T-helper 2 cell (primary cell): ENCODE data around the gene FAM174B.

ENCODE experiments used
- DNase-seq, 5 experiments: peaks; one replicate each; pipeline versions ENCODE4 v3.0.0 to v3.0.0-alpha.2; 2012 to 2022
- total RNA-seq, 2 donors: gene quantifications; one replicate each; lab custom pipeline; 2026; lab: John Stamatoyannopoulos, UW

The FAM174B gene
- 1.9 to 2.9 reads per million in 2 donors for total RNA-seq

DNA sequence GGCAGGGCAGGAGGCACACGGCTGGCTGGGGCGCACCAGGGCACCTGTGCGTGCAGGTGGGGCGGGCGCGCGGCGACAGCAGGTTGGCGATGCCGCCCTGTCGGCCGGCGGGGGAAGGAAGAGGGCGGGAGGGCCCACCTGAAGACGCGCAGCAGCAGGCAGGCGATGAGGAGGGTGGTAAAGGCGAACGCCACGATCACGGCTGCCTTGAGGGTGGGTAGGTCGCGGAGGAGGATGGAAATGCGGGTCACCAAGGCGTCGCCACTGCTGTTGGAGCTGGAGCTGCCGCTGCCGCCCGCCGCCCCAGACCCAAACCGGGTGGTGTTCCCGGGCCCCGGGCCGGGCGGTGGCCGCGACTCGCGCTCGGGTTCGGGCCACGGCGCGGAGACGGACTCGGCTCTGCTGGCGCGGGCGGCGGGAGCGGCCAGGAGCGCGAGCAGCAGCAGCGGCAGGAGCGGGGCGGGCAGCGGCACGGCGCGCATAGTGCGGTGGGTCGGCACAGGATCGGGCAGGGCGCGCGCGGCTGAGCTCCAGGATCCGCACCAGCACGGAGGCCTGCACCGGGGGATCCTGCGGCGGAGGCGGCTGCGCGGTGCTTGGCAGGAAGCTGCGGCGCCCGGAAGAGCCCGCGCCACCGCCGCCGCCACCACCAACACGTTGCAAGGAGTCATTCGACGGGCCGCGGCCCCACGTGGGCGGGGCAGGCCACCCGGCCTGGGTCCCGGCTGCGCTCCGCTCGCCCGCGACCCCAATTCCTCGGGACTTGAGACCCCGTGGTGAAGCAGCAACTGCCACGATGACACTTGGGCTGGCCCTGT is at the start of gene FAM174B:
TSS of gene FAM174B (minus strand) at position 598 of the 818 bp plus-strand sequence.
- peak in 1 of 5 experiments; percentile 78 for DNase-seq

DNA sequence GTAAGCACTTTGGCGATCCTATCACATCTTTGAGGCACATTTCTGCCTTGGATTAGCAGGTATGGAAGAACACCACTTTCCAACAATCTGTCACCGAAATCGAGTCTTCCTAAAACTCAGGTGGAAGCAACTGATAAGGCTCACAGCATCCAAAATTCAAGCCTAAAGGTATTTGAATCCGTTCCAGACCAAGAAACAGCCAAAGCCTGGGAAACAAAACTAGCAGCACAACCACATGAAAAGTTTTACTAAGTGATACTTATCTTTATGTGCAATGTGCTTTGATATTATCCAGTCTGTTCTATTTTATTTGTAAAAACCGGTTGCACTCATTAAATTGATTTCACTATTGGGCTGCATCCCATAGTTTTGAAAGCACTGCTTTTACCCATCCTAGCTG is 40.5 kb upstream of the FAM174B start:
- no peak for DNase-seq

DNA sequence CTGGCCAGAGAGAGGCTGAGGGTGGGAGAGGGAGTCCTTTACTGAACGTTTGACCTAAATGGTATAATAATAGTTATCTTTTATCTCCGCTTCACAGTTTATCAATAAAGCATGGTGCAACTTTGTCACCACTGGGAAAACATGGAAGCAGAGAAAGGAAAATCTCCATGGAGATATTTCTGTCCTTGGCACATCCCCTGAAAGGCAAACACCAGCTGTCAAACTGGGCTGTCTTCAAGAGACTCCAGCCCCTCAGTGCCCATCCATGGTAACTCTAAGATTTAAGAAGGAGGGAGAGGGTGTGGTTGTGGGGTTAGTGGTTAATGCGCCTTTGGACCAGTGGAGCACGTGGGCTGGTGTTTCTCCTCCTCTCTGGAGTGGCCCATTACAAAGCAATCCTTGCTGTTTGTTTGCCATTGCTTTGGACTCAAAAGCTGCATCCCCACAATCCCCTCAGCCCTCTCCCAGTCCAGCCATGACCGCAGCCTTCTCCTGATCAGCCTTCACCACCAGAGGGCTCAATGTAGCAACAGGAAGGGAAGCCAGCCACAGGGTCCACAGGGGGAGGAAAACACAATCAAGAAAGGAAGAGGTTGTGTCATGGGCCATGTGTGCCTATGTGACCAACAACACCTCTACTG is 38.2 kb upstream of the FAM174B start:
- no peak for DNase-seq

DNA sequence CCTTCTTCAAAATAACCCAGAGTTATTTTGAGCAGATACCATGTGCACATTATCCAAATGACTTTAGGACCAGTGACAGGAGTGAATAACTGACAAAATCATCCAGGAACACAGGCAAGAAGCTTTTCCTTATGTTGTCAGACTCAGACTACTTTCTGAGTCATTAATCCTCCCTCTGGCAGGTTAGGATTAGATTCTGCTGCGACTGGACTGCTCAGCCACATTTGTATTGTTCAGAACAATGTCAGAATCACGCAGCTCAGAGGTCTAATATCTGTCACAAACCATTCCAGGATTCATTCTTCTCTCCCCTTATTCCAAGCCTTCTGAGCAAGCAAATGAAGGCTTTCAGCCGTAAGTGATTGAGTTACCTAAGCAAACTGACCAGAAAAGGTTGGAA is 34.8 kb upstream of the FAM174B start:
- no peak for DNase-seq

DNA sequence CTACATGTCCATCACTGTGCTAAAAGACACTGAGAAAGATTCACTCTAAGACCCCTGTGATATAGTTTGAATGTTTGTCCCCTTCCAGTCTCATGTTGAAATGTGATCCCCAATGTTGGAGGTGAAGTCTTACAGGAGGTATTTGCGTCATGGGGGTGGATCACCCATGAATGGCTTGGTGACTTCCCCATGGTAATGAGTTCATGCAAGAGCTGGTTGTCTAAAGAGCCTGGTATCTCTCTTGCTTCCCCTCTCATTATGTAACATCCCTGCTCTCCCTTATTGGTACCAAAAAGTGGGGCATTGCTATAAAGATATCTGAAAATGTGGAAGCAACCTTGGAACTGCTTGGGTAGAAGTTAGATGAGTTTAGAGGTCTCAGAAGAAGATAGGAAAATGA is 32.2 kb upstream of the FAM174B start:
- no peak for DNase-seq

DNA sequence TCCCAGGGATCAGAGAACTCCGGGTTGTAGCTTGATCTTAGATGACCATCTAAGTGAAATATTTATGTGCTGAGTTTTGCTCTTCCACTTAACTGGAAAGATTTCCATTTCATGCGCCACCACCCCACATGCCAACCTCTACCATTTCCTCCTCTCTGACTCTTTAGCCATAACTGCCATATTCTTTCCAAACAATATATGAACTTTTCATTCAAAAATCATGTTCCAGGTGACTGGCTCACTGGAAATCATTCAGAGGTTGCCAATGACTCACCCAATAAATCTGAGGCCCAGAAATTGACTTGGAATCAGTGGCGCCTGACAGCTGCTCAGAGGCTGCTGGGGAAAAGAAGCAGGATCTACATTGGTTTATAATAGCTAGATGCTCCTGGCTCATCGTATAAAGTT is 31.6 kb upstream of the FAM174B start:
- DNase-seq = no peak

DNA sequence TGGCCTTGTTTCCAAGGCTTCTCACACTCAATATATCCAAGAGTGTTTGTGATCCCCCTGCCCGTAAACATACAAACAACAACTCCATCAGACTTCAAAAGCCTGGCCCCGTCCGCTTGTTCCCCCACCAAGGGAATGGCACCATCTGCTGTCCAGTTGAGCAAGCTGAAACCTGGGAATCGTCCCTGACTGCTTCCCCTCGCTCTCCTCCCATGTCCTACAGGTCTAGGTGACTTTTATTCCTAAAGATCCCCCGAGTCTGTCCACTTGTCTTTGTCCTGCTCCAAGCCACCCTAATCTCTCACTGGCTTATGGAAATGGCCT is 27.9 kb upstream of the FAM174B start:
- DNase-seq = no peak

DNA sequence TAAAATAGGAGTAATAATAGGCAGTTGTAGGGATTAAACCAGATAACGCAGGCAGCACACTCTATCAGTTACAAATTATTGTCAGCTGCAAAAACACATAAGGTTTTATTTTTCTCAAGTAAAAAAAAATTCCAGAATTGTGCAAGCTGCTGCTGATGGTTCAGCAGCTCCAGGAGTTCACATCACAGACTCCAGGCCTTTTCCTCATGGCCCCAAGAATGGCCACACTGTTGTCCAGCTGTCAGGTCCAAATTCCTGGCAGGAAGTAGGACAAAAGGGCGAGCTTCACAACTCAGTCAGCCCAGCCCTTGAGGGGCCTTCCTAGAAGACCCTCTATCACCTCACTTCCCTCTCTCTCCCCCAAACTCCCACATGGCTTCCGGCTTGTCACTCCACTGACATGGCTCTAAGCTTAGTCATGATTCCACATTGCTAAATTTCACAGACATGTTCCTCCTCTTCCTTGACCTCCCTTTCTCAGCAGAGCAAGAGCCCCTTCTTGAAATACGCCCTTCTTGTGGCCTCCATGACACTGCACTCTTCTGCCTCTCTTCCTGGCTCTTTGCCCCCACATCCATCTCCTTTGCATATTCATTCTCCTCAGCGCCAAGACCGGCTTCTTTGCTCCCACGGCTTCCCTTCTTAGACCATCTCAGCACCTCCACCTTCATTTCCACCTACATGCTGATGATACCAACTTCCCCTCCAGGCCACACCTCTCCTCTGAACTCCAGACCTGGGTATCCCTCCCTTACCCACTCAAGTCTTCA is 27.4 kb upstream of the FAM174B start:
- no peak for DNase-seq

DNA sequence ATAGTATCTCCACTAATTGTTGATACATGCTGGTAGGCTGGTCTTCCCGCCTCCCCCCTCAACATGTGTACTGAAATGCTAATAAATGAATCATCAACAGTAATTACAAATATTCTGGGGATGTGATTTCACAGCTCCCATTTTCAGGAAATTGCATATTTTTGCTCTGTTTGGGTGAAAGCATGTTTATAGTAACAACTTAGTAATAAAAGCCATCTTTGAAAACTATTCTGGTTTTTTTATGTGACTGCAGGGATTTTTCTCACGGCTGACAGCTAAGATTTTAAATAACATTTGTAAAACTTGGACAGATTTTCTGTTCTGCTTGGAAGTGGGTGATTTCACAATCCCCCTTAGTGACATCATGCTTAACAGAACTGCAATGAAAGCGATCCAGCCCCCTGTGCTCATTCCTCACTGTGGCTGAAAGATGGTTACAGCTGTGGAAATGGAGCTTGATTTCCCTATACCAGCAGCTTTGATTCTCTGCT is 25.6 kb upstream of the FAM174B start:
- DNase-seq = no peak

DNA sequence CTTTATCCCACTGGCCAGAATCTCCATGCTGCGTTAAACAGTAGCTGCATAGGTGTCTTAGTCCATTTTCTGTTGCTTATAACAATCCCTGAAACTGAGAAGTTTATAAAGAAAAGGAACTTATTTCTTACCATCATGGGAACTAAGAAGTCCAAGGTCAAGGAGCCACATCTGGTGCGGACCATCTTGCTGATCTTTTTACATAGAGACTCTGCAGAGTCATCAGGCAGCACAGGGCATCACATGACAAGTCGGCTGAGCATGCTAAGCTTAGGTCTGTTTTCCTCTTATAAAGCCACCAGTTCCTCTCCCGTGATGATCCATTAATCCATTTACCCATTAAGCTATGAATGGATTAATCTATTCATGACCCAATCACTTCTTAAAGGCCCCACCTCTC is 22.4 kb upstream of the FAM174B start:
- DNase-seq = no peak

DNA sequence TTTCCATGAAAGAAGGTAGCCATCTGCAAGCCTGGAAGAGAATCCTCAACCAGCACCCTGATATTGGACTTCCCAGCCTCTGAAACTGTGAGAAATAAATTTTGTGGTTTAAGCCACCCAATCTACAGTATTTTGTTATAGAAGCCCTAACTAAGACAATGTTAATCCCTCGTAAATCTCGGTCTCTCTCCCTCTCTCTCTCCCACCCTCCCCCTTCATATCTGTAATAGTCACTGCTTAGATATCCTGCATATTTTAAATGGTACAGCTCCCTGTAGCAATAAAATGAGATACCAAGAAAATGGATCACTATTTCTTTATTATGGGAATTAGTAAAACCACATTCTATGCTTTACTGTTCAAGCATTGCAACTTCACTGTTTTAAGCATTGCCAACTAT is 21.0 kb upstream of the FAM174B start:
- DNase-seq = no peak

DNA sequence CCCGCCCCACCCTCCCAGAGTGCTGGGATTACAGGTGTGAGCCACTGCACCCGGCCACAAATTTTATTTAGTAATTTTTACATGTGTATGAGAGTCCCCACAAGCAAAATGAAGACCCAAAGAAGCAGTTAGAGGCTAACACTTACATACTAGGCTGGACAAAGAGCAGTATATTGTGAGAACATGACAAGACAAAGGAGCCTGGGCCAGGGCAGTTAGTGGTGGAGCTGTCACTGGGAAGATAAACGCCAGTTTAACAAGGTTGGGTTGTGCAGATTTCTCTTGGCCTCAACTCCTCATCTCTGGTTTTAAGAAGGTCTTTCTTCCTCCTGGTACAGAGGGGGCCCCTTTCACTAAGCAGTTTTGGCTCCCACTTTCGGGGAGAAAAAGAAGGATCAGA is 19.9 kb upstream of the FAM174B start:
- DNase-seq = no peak

DNA sequence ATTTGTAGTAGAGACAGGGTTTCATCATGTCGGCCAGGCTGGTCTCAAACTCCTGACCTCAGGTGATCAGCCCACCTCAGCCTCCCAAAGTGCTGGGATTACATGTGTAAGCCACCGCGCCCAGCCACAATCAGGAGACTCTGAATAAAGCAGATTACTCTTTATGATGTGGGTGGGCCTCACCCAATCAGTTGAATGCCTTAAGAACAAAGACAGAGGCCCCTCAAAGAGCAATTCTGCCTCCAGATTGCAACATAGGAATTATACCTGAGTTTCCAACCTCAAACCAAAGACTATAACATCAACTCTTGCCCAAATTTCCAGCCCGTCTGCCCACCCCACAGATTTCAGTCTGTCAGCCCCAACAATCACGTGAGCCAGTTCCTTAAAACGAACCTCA is 18.8 kb upstream of the FAM174B start:
- DNase-seq = no peak

DNA sequence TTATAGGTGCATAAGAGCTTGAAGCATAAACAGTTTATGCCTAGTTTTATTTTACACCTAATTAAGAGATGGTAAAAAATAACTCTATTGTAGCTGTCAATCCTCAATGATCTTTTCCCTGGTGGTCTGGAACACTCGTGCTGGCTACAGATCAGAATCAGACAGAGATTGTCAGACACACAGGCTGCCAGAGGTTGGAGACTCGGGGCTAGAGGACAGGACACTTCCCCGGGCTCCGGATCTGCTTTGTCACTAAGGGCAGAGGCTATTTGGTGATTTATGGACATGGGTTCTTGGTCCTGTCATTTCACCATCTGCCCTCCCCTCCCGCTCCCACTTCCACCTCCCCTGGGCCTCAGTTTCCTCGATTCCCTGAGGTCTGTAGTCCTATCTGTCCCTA is 16.5 kb upstream of the FAM174B start:
- DNase-seq = no peak

DNA sequence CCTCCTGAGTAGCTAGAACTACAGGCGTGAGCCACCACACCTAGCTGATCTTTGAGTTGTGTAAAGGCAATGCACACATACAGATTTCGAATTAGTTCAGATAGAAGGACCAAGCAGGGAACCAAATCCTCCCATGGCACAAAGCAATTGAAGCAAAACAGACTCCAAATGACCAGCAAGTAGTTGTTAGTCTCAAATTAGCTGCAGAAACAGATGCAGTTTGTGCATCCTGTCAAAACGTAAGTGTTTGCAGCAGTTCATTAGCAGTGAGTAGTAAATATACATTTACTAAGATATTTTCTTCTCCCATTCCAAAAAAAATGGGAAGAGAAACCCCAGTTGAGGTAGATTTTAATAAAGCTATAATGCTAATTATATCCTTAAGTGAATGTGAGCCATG is 15.8 kb upstream of the FAM174B start:
- no peak for DNase-seq

DNA sequence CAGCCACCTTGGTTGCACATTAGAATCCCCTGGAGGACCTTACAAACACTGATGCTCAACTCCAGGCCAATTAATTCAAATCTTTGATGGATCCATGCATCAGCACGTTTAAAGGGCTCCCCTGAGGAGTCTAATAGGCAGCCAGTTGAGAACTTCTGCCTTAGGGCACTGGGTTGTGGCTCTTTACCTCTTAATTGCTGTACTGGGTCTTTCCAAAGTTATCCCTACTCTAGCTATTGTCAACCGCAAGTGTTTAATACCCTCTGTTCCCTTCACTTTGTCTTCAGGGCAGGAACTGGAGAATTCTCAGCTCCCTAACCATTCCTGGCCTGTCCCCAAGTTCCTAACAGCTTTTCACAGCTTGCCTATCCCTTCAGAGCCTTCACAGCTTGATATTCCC is 15.0 kb upstream of the FAM174B start:
- no peak for DNase-seq

DNA sequence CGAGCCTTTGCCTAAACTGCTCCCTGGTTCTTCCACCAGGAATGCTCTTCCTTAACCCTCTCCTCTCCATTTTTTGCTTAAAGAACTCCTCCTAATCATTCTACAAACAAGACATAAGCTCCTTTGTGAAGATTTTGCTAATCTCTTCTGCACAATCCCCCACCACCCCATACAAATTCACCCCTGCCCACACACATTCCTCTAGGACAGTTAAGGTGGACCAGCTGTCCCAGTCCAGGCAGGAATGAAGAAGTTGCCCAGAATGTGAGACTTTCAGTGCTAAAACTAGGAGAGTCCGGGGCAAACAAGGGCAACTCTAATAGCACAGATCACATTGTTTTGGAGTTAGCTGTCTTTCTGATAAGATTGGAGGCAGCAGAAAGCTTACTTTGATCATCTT is 13.9 kb upstream of the FAM174B start:
- DNase-seq = no peak

DNA sequence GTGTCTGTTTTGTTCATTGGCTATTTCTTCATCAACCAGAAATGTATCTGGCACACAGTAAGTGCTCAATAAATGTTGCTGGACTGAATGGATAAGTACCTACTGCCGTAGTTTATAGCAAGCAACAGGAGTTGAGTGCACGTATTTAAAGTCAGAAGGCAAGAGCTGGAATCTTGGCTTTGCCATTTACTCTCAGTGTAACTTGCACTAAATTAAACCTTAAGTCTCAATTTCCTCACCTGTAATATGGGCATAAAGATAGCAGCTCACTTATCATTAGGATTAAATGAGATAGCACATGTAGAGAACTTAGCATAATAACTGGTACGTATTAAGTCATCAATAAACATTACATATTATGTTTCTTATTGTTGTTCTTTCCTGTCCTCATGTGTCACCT is 13.0 kb upstream of the FAM174B start:
- DNase-seq = no peak

DNA sequence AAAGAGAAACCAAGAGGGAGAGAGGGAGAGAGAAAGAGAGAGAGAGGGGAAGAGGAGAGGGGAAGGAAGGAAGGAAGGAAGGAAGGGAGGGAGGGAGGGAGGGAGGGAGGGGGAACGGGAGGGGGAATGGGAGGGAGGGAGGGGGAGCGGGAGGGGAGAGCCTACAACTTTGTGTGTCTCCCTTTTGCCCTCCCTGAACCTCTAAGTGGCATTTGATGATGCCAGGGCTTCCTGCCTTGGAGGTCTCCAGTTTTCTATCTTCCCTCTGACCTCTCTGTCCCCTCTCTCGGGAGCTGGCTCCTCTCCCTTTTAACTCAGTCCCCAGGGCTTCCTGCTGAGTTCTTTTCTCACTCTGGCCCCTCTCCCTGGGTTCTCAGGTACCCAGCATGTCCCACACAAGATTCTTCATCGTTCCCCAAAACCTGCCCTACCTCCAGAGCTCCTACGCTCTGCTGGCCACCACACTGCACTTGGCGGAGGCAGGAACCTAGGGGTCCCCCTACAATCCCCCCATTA is 12.5 kb upstream of the FAM174B start:
- DNase-seq = no peak

DNA sequence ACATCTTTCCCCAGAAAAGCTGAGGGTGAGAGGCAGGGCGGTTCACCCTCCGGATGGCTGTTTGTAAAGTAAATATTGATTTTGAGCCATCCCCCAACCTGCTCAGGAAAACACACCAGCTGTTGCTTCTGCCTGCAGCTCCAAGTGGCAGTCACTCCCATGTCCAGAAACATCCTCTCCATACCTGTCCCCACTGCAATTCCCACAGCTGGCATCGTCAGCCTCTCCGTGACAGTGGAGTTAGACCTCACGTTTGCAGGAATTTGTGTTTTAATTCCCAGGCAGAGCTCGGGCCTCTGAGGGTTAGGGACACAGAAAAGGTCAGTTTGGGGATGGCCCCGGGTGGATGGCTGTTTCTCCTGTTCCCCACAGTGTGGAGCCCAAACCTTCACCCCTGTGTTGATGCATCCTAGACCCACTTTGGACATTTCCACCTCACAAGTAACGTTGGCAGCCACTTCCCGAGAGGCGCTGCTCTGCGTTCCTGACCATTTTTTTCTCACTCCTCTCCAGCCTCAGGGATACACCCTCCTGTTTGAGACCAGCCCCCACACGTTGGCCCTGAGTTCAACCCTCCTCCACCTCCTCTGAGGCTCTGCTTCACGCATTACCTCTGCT is 11.8 kb upstream of the FAM174B start:
- no peak for DNase-seq

DNA sequence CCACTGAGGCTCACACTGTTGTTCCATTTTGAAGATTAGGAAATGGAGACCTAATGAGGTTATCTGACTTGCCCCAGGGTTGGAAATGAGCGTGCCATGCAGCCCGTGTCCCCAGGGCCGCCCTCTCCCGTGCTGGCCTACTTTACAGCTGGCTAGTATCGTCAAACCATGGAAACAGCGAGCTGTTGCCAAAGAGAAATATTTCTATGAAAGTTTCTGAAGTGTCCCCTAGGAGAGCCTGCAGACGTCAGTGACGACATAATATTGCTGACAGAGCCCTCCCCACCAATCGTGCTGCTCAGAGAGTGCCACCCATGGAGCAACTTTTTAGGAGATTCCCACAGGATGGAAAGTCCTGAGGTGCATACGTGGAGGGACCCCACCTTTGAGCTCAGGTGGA is 11.2 kb upstream of the FAM174B start:
- no peak for DNase-seq

DNA sequence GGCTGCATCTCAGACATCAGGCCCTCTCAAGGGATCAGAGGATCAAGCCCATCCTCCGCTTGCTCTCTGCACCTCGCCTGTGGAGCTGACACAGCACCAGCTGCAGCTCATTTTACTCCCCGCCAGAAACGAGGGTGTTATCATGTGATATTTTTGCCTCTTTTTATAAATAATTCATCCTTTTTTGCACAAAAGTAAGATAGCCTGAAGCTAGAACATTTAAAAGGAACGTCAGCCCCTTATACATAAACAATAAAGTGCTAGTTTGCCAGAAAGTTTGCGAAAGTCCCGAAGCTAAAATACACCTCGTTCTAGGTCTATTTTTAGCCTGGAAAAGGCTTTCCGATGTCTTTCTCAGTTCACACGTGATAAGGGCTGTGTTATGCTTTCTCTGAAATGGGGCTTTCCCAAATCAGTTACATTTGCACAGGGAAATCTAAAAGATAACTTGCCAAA is 9.6 kb upstream of the FAM174B start:
- peak in 1 of 5 experiments; percentile 9 for DNase-seq
